CD4-positive, alpha-beta T cell (primary cell): ENCODE measurements around the gene LTBP2. TPM values are rescaled to one million over a fixed set of nuclear protein-coding genes. Genes with fewer than 3 reads are reported as not detected.

Experiments used
- ATAC-seq: fragments of 200-7000 bp; cut with Tn5 transposase; one replicate; pipeline ENCODE4 v1.10.0; 2022; ENCODE audit warnings: mild to moderate bottlenecking; ENCODE audit not compliant: poor library complexity
- CTCF ChIA-PET: fragments of 350-600 bp; sonication (Branson Sonifier 250); formaldehyde crosslinking; loops from one replicate; lab custom pipeline; 2021; ENCODE audit warnings: antibody characterized with exemption, inconsistent platforms; lab: Charles Lee
- POLR2A ChIA-PET: fragments of 350-600 bp; sonication (Branson Sonifier 250); formaldehyde crosslinking; loops from one replicate; lab custom pipeline; 2021; ENCODE audit warnings: antibody characterized with exemption, inconsistent platforms; lab: Charles Lee
- DNase-seq, 14 experiments: peaks; one replicate each; pipeline ENCODE4 v3.0.0-alpha.2; 2013 to 2020; ENCODE audit warnings: mixed read lengths in 2 of 14
- H3K27ac ChIP-seq, 2 donors: one replicate each; pipeline versions ENCODE4 v1.5.1 to v1.7.0; 2013; ENCODE audit warnings: low read length in 2 of 2, low read depth in 1 of 2, mild to moderate bottlenecking in 1 of 2
- H3K27me3 ChIP-seq, 2 experiments: 1 replicate in 1 of 2; 2 replicates in 1 of 2; pipeline versions ENCODE4 v1.6.1 to v1.7.0; 2013; ENCODE audit warnings: low read length in 2 of 2, control low read depth in 1 of 2, mild to moderate bottlenecking in 1 of 2, moderate library complexity in 1 of 2; ENCODE audit not compliant: insufficient read depth in 2 of 2, control insufficient read depth in 1 of 2
- H3K36me3 ChIP-seq: one replicate; pipeline ENCODE4 v1.6.1; 2013; ENCODE audit warnings: low read length, control low read depth; ENCODE audit not compliant: insufficient read depth
- H3K4me1 ChIP-seq: one replicate; pipeline ENCODE4 v1.6.1; 2013; ENCODE audit warnings: low read length, control low read depth; ENCODE audit not compliant: insufficient read depth
- H3K4me3 ChIP-seq: one replicate; pipeline ENCODE4 v1.5.1; 2013; ENCODE audit warnings: mild to moderate bottlenecking, low read length, moderate library complexity
- H3K9me3 ChIP-seq, 2 experiments: 1 replicate in 1 of 2; 2 replicates in 1 of 2; pipeline versions ENCODE4 v1.6.1 to v1.7.0; 2013; ENCODE audit warnings: low read length in 2 of 2, mild to moderate bottlenecking in 2 of 2, control low read depth in 1 of 2, moderate library complexity in 1 of 2; ENCODE audit not compliant: control insufficient read depth in 1 of 2, insufficient read depth in 1 of 2
- H3K27ac Mint-ChIP-seq: one replicate; pipeline ENCODE4 v1.8.0; 2020; ENCODE audit warnings: mixed read lengths
- H3K27me3 Mint-ChIP-seq: one replicate; pipeline ENCODE4 v1.8.0; 2021; ENCODE audit warnings: mixed read lengths
- H3K36me3 Mint-ChIP-seq: one replicate; pipeline ENCODE4 v1.8.0; 2021; ENCODE audit warnings: low read depth, mixed read lengths
- H3K4me1 Mint-ChIP-seq: one replicate; pipeline ENCODE4 v1.8.0; 2021; ENCODE audit warnings: low read depth, mixed read lengths
- H3K4me3 Mint-ChIP-seq: one replicate; pipeline ENCODE4 v1.8.0; 2020; ENCODE audit warnings: mild to moderate bottlenecking, mixed read lengths
- H3K9me3 Mint-ChIP-seq: one replicate; pipeline ENCODE4 v1.8.0; 2020; ENCODE audit warnings: mixed read lengths
- CTCF ChIP-seq: fragments of 200-600 bp; IDR thresholded peaks from one replicate; pipeline ENCODE4 v1.8.0; 2022; ENCODE audit warnings: antibody characterized with exemption, mild to moderate bottlenecking
- intact Hi-C, 2 experiments: fragments of 100-400 bp; cut with DNase I in 1 of 2; cut with micrococcal nuclease in 1 of 2; formaldehyde crosslinking; loops; one replicate each; pipeline versions ENCODE4 v1.15.1 to v1.9.0; 2023 to 2025; cut with DNase I, micrococcal nuclease
- total RNA-seq, 174 experiments: library from RNA in 2 of 174; stranded (reverse) in 2 of 174; gene quantifications; one replicate each; pipeline ENCODE4 v1.2.3 and lab custom pipeline; 2021 to 2026

LTBP2 gene
- total RNA-seq, 2 experiments from 2014 or later: 0.45 to 0.47 TPM

GRCh38 chr14:74508844-74509428 lies 103.1 kb downstream of the LTBP2 start:
- Mint-ChIP-seq H3K27me3 (peaks cover 14% of the 10 kb centered on the region), H3K4me1 (no peaks in the 10 kb centered on the region), H3K36me3 (no peaks in the 10 kb centered on the region), H3K27ac (no peak overlapping the region), H3K9me3 (no peaks in the 10 kb centered on the region), H3K4me3 (no peak overlapping the region)
- Histone ChIP-seq H3K27me3 (peaks cover 0 to 6% of the 10 kb centered on the region in 2 experiments), H3K4me3 (no peak overlapping the region), H3K9me3 (no peaks in the 10 kb centered on the region), H3K4me1 (no peaks in the 10 kb centered on the region), H3K36me3 (no peaks in the 10 kb centered on the region), H3K27ac (no peak overlapping the region)
- no peak for DNase-seq
- ChIA-PET POLR2A (no interaction called here), CTCF (no interaction called here)
- intact Hi-C loops: no loop called here
- no peak for TF ChIP-seq CTCF
- no peak for ATAC-seq

- H3K27me3 ChIP-seq: peaks cover 0 to 6% of the 10 kb centered on the region in 2 experiments
- DNase-seq (no peak), ATAC-seq (no peak)
- Mint-ChIP-seq H3K4me3 (no peak overlapping the region), H3K27me3 (peaks cover 14% of the 10 kb centered on the region), H3K4me1 (no peaks in the 10 kb centered on the region), H3K36me3 (no peaks in the 10 kb centered on the region), H3K9me3 (no peaks in the 10 kb centered on the region), H3K27ac (no peak overlapping the region)
- H3K4me1 ChIP-seq: no peaks in the 10 kb centered on the region
- intact Hi-C loops: no loop called here
- no peak overlapping the region for H3K27ac ChIP-seq
- no peak for TF ChIP-seq CTCF
- ChIA-PET POLR2A (no interaction called here), CTCF (no interaction called here)
- H3K9me3 ChIP-seq: no peaks in the 10 kb centered on the region
- H3K4me3 ChIP-seq: no peak overlapping the region
- H3K36me3 ChIP-seq: no peaks in the 10 kb centered on the region
These were observed 103.7 kb downstream of the LTBP2 start for GRCh38 chr14:74508292-74508731.

GRCh38 chr14:74507840-74508239 lies 104.2 kb downstream of the LTBP2 start:
- no peaks in the 10 kb centered on the region for H3K4me1 ChIP-seq
- no peak for TF ChIP-seq CTCF
- ATAC-seq (no peak), DNase-seq (no peak)
- ChIA-PET CTCF (no interaction called here), POLR2A (no interaction called here)
- H3K27ac ChIP-seq: no peak overlapping the region
- Mint-ChIP-seq H3K36me3 (no peaks in the 10 kb centered on the region), H3K27me3 (peaks cover 13% of the 10 kb centered on the region), H3K27ac (no peak overlapping the region), H3K9me3 (no peaks in the 10 kb centered on the region), H3K4me1 (no peaks in the 10 kb centered on the region), H3K4me3 (no peak overlapping the region)
- H3K4me3 ChIP-seq: no peak overlapping the region
- no peaks in the 10 kb centered on the region for H3K36me3 ChIP-seq
- intact Hi-C loops: no loop called here
- no peaks in the 10 kb centered on the region for H3K9me3 ChIP-seq
- H3K27me3 ChIP-seq: peaks cover 0 to 6% of the 10 kb centered on the region in 2 experiments
